Measurements from ENCODE around the gene SGTA. TPM values are rescaled to one million over a fixed set of nuclear protein-coding genes. Genes with fewer than 3 reads are reported as not detected.

The SGTA gene
- total and polyA plus RNA-seq, 2 of the 8 experiments (the other 6 are each of a cell fraction or from before 2014, with no cell fraction given), result 86.8 to 130 TPM

DNA sequence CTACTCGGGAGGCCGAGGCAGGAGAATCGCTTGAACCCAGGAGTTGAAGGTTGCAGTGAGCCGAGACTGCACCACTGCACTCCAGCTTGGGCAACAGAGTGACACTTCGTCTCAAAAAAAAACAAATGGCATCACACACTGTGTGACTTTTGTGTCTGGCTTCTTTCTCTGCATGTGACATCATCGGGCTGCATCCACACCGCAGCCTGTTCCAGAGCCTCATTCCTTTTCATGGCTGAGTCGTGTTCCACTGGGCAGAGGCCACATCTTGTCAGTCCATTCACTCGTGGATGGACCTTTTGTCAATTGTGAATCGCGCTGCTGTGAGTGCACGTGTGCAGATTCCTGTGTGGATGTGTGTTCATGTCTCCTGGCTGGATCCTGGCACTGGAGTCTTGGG, 10.5 kb upstream of the SGTA start (continued):
- TF ChIP-seq CHD2 (IDR thresholded peaks at IDR 0.05; ENCODE audit: low read length) (no peak), EP300 (IDR thresholded peaks at IDR 0.05; ENCODE audit: borderline replicate concordance in 1 of 2, low read depth in 2 of 2, low read length in 2 of 2) (no peak)
- TF ChIP-seq, protein P1, sequence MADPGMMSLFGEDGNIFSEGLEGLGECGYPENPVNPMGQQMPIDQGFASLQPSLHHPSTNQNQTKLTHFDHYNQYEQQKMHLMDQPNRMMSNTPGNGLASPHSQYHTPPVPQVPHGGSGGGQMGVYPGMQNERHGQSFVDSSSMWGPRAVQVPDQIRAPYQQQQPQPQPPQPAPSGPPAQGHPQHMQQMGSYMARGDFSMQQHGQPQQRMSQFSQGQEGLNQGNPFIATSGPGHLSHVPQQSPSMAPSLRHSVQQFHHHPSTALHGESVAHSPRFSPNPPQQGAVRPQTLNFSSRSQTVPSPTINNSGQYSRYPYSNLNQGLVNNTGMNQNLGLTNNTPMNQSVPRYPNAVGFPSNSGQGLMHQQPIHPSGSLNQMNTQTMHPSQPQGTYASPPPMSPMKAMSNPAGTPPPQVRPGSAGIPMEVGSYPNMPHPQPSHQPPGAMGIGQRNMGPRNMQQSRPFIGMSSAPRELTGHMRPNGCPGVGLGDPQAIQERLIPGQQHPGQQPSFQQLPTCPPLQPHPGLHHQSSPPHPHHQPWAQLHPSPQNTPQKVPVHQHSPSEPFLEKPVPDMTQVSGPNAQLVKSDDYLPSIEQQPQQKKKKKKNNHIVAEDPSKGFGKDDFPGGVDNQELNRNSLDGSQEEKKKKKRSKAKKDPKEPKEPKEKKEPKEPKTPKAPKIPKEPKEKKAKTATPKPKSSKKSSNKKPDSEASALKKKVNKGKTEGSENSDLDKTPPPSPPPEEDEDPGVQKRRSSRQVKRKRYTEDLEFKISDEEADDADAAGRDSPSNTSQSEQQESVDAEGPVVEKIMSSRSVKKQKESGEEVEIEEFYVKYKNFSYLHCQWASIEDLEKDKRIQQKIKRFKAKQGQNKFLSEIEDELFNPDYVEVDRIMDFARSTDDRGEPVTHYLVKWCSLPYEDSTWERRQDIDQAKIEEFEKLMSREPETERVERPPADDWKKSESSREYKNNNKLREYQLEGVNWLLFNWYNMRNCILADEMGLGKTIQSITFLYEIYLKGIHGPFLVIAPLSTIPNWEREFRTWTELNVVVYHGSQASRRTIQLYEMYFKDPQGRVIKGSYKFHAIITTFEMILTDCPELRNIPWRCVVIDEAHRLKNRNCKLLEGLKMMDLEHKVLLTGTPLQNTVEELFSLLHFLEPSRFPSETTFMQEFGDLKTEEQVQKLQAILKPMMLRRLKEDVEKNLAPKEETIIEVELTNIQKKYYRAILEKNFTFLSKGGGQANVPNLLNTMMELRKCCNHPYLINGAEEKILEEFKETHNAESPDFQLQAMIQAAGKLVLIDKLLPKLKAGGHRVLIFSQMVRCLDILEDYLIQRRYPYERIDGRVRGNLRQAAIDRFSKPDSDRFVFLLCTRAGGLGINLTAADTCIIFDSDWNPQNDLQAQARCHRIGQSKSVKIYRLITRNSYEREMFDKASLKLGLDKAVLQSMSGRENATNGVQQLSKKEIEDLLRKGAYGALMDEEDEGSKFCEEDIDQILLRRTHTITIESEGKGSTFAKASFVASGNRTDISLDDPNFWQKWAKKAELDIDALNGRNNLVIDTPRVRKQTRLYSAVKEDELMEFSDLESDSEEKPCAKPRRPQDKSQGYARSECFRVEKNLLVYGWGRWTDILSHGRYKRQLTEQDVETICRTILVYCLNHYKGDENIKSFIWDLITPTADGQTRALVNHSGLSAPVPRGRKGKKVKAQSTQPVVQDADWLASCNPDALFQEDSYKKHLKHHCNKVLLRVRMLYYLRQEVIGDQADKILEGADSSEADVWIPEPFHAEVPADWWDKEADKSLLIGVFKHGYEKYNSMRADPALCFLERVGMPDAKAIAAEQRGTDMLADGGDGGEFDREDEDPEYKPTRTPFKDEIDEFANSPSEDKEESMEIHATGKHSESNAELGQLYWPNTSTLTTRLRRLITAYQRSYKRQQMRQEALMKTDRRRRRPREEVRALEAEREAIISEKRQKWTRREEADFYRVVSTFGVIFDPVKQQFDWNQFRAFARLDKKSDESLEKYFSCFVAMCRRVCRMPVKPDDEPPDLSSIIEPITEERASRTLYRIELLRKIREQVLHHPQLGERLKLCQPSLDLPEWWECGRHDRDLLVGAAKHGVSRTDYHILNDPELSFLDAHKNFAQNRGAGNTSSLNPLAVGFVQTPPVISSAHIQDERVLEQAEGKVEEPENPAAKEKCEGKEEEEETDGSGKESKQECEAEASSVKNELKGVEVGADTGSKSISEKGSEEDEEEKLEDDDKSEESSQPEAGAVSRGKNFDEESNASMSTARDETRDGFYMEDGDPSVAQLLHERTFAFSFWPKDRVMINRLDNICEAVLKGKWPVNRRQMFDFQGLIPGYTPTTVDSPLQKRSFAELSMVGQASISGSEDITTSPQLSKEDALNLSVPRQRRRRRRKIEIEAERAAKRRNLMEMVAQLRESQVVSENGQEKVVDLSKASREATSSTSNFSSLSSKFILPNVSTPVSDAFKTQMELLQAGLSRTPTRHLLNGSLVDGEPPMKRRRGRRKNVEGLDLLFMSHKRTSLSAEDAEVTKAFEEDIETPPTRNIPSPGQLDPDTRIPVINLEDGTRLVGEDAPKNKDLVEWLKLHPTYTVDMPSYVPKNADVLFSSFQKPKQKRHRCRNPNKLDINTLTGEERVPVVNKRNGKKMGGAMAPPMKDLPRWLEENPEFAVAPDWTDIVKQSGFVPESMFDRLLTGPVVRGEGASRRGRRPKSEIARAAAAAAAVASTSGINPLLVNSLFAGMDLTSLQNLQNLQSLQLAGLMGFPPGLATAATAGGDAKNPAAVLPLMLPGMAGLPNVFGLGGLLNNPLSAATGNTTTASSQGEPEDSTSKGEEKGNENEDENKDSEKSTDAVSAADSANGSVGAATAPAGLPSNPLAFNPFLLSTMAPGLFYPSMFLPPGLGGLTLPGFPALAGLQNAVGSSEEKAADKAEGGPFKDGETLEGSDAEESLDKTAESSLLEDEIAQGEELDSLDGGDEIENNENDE (IDR thresholded peaks at IDR 0.05; ENCODE audit: insufficient replicate concordance, low read length), result no peak

All from H1 (cell line).